Stimulated activated CD4-positive, alpha-beta T cell treated with anti-CD3 and anti-CD28 coated beads, Interleukin-12 subunit alpha, Interleukin-12 subunit beta, amount 100 ng/mL, for 24 hours (primary cell): ENCODE data around the gene SLC38A3.
A peak's percentile ranks its signal among the peaks of the same experiment; 100 is the strongest.
"Not testable (repeated sequence)": the region's sequence is repeated elsewhere in the genome, so short reads cannot be mapped to it uniquely, and the experiment has no call there.

ENCODE experiments used
- DNase-seq, 2 experiments: peaks; one replicate each; pipeline ENCODE4 v3.0.0-alpha.2; 2020; ENCODE audit warnings: low read depth in 2 of 2

SLC38A3 gene

GRCh38 chr3:50231581-50231980, 26.5 kb downstream of the SLC38A3 start:
- DNase-seq: no peak

GRCh38 chr3:50232303-50232702, 27.2 kb downstream of the SLC38A3 start:
- DNase-seq: no peak

- DNase-seq: no peak
Observed at GRCh38 chr3:50233176-50233575, 28.1 kb downstream of the SLC38A3 start.

DNA sequence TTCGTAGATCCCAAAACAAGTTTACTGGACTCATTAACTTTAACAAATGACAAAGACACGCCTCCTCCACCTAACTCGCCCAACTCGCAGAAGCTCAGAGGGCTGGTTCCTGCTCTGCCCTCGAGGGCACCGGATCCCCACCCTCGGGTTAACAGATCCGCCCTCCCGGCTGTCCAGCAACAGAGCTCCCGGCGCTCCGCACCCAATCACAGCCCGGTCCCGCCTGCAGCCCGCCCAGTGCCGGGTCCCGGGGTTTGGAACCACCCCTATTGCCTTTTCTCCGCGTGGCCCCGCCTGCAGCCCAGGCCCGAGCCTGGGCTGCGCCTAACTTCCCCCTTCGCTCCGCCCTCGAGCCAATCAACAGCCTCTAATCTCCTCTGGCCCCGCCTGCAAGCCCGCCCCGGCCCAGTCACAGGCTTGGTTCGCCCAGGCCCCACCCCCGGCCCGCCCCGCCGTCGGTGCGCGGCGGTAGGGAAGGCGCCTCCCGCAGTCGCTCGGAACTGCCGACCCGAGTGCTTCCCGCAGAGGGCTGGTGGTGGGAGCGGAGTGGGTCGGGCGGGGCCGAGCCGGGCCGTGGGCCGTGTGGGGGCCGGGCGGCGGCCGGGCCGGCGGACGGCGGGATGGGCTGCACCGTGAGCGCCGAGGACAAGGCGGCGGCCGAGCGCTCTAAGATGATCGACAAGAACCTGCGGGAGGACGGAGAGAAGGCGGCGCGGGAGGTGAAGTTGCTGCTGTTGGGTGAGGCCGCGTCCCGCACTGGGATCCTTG, 30.8 kb downstream of the SLC38A3 start, which contains the start of gene GNAI2:
Gene GNAI2, plus strand, starts transcription at position 489 of the 768 bp plus-strand sequence. Its CDS starts 132 bp downstream, at position 621.
- DNase-seq: peak; percentile 96 to 98

DNA sequence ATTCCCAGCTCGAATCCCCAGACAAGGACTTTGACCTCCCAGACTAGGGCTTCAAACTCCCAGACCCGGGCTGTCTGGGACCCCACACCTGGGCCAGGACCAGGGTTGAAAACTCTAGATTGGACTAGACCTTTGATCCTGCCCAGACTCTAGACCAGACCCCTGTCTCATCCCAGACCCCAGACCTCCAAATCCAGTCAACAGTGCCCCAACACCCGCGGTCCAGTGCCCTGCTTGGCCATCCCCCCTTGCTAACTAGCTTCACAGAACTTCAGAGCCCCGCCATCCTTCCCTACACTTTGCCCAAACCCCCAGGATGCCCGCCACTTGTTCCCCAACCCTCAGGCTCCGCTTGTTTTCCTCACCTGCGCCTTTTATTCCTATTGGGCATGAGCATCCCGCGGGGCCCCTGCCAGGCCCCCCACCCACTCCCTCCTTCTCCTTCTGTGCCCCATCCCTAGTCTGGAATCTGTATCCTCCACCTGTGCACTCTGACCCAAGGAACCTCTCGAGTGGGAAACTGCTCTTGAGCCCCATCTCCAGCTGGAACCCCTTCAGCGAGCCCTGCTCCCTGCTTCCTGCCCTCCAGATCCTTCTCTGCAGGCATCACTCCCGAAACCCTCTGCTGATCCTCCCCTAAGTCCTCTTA, 31.5 kb downstream of the SLC38A3 start:
- DNase-seq: no peak

DNA sequence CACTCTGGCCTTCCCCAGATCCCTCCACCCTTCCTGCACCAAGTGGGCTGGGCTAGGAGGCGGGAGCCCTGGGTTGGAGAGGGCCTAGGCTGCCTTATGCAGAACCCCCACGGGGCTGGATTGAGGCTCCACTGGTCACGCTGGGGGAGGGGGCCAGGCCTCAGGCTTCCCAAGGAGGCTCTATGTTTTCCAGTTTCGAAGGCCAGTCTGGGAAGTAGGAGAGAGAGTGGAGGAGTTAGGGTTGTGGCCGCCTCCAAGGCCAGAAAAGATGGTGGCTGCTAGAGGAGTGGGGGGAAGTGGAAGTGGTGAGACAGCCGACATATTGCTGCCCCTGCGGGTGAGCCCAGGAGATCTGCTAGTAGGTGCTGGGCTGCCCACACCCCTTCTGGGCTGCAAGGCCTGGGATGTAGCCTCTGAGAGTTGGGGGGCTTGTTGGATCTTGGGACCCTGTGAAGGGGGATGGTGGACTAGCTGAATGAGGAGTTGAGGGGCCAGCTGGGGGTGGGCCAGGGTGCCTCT, 32.1 kb downstream of the SLC38A3 start:
- DNase-seq: no peak

DNA sequence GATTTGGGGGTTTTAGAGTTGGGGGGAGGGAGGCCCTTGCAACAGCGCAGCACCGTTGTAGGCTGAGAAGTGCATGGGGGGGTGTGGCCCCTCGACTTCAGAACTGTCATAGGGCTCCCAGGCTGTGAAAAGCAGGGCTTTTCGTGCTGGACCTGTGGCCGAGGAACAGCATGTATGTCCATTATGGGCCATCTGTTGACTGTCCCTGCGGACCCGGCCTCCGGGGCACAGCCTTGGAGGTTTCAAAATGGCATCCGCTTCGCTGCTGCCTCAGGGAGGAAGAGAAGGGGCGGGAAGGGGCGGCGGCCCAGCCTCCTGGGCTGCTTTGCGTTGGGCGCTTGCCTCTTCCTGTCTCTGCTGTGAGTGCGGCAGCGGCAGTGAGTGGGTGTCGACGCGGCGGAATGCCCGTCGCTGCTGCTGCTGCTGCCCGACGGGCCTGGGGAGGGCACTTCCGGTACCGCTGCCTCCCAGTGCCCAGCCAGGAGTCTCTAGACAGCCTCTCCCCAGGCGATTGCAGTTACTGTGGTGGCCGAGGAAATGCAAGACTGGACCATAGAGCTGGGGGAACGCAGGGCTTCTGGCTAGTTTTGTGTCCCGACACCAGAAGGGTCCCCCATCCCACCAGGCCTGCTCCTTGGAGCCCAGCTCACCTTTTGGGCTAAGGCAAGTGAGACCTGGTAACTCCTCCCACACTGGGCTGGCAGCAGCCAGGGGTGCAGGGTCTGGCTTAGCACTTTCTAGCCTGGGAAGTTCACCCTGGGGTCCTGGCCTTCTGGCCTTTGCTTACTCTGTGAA, 32.9 kb downstream of the SLC38A3 start:
- DNase-seq: peak; percentile 75 to 84

DNA sequence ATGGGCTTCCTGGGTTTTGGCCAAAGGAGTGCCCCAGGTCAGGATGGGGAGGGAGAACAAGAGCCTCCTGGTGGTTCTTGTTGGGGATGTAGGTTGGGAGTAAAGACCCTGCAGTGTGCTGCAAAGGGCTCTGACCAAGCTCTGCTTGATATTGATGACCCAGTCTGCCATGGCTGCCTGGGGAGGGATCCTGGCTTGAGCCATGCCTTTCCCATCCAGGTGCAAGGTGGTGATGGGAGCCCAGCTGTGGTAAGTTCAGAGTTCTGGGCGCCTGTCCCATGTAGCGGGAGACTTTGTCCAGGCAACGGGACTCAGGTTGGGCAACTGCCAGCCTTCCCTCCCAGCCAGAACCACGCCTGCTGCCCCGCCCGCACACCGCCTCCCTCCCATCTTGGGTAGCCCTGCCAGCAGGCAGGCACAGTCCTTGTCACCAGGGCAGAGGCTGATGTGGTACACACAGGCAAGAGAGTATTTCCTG, 33.5 kb downstream of the SLC38A3 start:
- DNase-seq: no peak

DNA sequence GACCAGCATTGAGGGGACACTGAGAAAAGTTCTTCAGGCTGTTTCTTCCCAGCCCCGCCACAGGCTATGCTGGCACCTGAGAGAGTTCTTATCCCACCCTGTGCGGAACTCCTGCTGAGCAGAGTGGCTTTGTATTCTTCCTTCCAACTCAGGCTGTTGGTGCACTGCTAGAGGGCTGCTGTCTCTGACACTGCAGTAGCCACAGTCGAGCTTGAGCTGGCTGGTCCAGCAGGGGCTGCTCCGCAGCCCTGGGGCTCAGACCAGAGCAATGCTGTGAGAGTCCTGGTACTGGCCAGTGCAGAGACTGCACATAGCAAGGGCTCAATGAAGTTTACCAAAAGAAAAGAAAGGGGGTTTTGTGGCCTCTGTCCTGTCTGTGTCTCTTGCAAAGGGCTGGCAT, 34.6 kb downstream of the SLC38A3 start:
- no peak for DNase-seq

DNA sequence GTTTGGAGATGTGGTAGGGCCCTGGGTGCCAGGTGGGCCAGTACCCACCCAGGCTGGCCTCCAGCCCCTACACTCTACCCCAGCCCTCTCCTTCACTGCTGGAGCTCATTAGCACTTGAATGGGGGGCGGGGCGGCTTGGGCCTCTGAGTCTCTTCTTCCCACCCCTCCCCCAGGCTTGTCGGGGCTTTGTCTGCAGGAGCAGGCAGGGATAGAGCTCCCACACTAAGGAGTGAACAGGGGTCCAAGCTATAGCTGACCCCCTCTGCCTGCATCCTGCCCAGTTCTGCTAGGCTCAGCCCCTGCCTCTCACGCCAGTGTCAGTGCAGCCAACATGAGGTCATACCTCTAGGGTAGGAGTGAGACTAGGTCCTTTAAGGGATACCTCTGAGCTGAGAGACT, 36.1 kb downstream of the SLC38A3 start:
- no peak for DNase-seq

GRCh38 chr3:50241713-50242380, 36.8 kb downstream of the SLC38A3 start:
- DNase-seq: no peak

DNA sequence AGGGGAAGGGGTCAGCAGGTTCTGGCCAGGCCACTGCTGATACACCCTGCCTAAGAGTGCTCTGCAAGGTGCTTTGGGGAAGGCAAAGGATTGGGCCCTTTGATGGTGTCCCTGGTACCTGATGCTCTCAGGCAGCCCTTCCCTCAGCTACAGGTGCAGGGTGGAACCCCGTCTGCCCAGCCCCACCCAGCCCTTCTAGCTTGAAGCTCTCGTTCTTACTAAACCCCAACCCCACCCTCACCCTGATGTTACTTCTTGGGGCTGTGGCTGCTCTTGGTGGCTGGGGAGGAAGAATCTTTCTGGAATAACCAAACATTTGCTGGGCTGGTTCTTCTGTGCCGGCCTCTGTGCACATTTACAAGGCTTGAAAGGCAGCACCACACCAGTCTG, 37.3 kb downstream of the SLC38A3 start:
- no peak for DNase-seq

DNA sequence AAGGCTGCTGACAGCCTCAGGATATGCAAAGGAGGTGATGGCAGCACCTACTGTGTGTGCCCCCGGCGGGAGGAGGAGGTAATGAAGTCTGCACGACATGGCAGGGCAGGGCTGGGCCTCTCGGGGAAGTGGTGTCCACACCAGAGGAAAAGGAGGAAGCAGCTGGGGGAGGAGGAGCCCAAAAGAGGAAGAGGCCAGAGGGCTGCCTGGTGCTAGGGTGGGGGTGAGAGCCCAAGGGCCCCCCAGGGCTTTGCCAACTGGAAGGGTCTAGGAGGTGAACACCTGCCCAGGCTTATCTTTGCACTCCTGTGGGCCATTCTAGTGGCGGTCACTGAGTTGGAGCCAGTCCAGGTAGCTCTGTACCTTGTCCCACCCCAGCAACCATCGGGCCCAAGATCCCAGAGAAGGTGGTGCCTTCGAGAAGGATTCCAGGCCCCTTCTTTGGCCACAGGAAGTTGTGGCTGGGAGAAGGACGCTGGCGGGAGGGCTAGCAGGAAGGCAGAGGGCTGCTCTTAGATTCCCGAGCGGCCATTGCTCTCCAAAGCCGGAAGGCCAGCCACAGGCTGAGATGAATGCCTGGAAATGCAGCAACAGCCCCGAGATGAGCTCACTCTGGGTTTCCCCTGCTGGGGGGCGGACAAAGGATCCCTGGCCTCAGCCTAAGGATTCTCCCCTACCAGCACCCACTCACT, 37.9 kb downstream of the SLC38A3 start:
- DNase-seq: peak in 1 of 2 experiments; percentile 34

DNA sequence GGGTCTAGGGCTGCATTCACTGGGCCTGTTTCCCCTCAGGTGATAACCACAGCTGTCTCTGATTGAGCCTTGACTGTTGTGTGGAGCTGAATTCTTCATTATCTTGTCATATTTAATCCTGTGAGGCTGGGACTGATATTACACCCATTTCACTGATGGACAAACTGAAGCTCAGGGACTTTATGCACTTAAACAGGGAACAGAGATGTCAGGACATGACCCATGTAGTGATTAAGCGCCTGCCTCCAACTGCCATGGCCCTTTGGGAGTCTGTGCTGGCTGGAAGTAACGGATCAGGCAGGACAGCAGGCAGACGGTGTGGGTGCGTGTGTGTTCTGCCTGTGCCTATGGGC, 38.4 kb downstream of the SLC38A3 start:
- DNase-seq: no peak

GRCh38 chr3:50244813-50245212, 39.7 kb downstream of the SLC38A3 start:
- not testable (repeated sequence) for DNase-seq

GRCh38 chr3:50245251-50245745, 40.2 kb downstream of the SLC38A3 start:
- DNase-seq: no peak

DNA sequence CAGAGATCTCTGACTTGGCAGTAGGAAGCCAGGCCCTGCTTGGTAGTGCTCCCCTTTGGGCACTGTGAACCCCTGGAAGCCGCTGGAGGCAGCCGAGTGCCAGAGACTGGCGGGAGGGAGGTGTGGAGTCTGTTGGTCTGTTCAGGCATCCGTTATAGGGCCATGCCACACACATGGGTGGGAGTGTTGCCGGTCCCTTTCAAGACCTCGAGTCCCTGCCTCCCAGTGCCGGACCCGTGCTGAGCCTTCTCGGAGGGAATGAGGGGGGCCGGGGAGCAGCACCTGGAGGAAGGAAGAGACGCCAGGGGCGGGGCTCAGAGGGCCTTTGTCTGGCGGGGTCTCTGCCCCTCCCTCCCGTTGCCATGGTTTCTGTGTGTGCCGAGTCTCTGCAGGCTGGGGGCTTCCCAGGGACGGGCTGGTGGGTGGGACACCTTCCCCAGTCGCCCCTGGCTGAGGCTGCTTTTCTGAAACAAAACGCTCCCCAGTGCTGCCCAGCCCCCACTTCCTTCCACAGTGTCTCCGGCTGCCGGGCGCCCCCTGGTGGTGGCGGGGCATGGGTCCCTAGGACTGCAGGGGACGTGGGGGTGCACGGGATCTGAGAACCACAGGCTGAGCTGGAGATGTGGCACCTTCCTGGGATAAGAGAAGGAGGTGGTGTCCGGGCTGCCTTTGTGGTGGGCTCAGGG, 40.9 kb downstream of the SLC38A3 start:
- DNase-seq: peak; percentile 84 to 97

DNA sequence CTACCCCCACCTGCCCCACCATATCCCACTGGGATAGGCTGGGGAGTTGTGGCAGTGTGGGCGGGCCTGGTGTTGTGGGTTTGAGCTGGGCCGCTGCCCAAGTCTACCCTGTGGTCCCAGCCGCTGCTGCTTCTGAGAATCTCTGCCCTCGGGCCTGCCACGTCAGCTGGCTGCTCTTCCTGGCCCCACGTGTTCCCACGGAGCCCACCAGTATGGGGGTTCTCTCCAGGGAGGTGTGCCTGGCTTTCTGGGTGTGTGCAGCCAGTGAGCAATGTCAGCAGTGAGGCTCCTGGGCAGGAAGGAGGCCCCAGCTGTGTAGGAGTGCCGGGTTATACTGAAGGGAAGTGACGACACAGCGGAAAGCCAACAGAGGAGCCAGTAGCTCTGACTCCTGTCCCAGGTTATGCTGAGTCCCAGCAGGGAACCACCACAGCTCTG, 41.5 kb downstream of the SLC38A3 start:
- DNase-seq: peak; percentile 74 to 81

DNA sequence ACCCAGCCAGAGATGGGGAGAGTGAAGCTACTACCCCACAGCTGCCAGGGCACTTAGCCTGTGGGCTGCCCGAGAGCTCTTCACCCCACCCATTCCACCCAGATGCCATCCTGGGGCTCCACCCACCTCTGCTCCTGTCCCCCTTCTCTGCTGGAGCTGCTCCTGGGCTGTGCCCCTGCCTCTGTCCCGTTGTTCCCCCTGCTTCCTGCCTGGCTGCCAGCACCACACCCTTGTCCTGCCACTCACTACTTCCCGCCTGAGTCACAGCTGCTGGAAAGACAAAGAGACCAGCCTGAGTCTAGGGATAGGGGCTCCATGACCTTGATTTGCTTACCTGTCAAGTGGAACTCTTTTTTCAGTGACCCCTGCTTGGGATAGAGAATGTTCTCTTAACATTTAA, 43.3 kb downstream of the SLC38A3 start:
- no peak for DNase-seq

DNA sequence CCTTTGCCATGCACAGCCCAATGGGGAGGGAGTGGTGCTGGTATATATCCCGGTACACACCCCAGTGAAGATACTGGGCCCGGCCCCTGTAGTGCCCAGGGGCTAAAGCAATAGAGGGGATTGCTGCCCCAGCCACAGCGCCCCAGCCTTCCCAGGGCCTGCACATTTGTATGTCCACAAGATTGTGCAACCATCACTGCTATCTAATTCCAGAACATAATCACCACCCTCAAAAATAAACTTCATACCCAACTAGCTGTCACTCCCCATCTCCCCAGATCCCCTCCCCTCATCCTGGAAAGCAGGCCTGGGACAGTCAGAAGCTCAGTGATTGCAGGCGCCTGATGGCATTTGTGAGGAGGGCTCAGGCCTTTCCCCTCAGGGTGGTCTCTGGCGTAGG, 44.4 kb downstream of the SLC38A3 start:
- no peak for DNase-seq
